ENCODE data around the gene PIP4K2A. TPM values are rescaled to one million over a fixed set of nuclear protein-coding genes. Genes with fewer than 3 reads are reported as not detected.

Gene PIP4K2A
- polyA plus RNA-seq, 10 donors, result 15.0 to 25.3 (median 21.1) TPM

Other genes with a start within 250 kb of the PIP4K2A start
- under 1 TPM in 3 of 10 donors, not detected in 7; 0.12 to 0.18 (median 0.15) TPM for gene ARMC3, start 213.5 kb upstream of the PIP4K2A start, polyA plus RNA-seq (ENCODE audit: insufficient read length in 10 of 10)